Eye (tissue), 1 donor: Measurements from ENCODE around the gene PANX3.
"Not testable (repeated sequence)": the region's sequence is repeated elsewhere in the genome, so short reads cannot be mapped to it uniquely, and the experiment has no call there.

ENCODE experiments used
- DNase-seq: peaks from one replicate; pipeline ENCODE4 v3.0.0-alpha.2; 2015

Gene PANX3

GRCh38 chr11:124611064-124611463 lies at the start of gene PANX3:
Gene PANX3 (plus strand): TSS chr11:124611428. CDS start chr11:124611557, 129 bp downstream.
- no peak for DNase-seq

- no peak for DNase-seq
Observed at GRCh38 chr11:124569697-124570096, 41.5 kb upstream of the PANX3 start, which contains the start of gene OR8A1. Gene OR8A1 (plus strand): TSS chr11:124569997. CDS start chr11:124570120, 123 bp downstream.

- no peak for DNase-seq
Observed at GRCh38 chr11:124570160-124570559, 41.1 kb upstream of the PANX3 start.

- DNase-seq: no peak
Observed at GRCh38 chr11:124577716-124578427, 33.4 kb upstream of the PANX3 start.

GRCh38 chr11:124578761-124579160 lies 32.5 kb upstream of the PANX3 start:
- DNase-seq: no peak

GRCh38 chr11:124581817-124582216 lies 29.4 kb upstream of the PANX3 start:
- DNase-seq: no peak

- DNase-seq: no peak
Observed at GRCh38 chr11:124582565-124582964, 28.7 kb upstream of the PANX3 start.

- no peak for DNase-seq
Observed at GRCh38 chr11:124583781-124584180, 27.4 kb upstream of the PANX3 start.

GRCh38 chr11:124584681-124585372 lies 26.4 kb upstream of the PANX3 start:
- no peak for DNase-seq

- DNase-seq: peak; percentile 86
Observed at GRCh38 chr11:124586238-124586860, 24.9 kb upstream of the PANX3 start.

- DNase-seq: no peak
Observed at GRCh38 chr11:124591430-124591829, 19.8 kb upstream of the PANX3 start.

- no peak for DNase-seq
Observed at GRCh38 chr11:124592627-124593026, 18.6 kb upstream of the PANX3 start.

GRCh38 chr11:124595302-124595701 lies 15.9 kb upstream of the PANX3 start:
- DNase-seq: no peak

GRCh38 chr11:124597626-124598025 lies 13.6 kb upstream of the PANX3 start:
- no peak for DNase-seq

GRCh38 chr11:124600621-124601320 lies 10.5 kb upstream of the PANX3 start:
- no peak for DNase-seq

- DNase-seq: no peak
Observed at GRCh38 chr11:124602193-124602592, 9.0 kb upstream of the PANX3 start.

- DNase-seq: not testable (repeated sequence)
Observed at GRCh38 chr11:124602723-124603122, 8.5 kb upstream of the PANX3 start.

GRCh38 chr11:124605719-124606118 lies 5.5 kb upstream of the PANX3 start:
- no peak for DNase-seq

- no peak for DNase-seq
Observed at GRCh38 chr11:124608147-124608546, 3.1 kb upstream of the PANX3 start.

- no peak for DNase-seq
Observed at GRCh38 chr11:124610295-124610694, 933 bp upstream of the PANX3 start.

- no peak for DNase-seq
Observed at GRCh38 chr11:124612045-124612444, 817 bp downstream of the PANX3 start.

GRCh38 chr11:124612567-124613246 lies 1.5 kb downstream of the PANX3 start:
- DNase-seq: no peak

GRCh38 chr11:124618863-124619262 lies 7.6 kb downstream of the PANX3 start:
- no peak for DNase-seq
